ENCODE measurements around the gene HMGCS2. TPM values are rescaled to one million over a fixed set of nuclear protein-coding genes. Genes with fewer than 3 reads are reported as not detected.

The HMGCS2 gene
- total and polyA plus RNA-seq, 10 of the 15 experiments (the other 5 are each of a cell fraction or from before 2014, with no cell fraction given) = 0.49 TPM; not detected in 9

GRCh38 chr1:119703666-119704450 is 64.8 kb downstream of the HMGCS2 start:
- Histone ChIP-seq H3K27ac (ENCODE audit: control insufficient read depth, insufficient read depth) (no peak overlapping the region), H2AFZ (ENCODE audit: control insufficient read depth, low read depth, low read length) (no peak overlapping the region), H3K4me3 (no peak overlapping the region), H3K36me3 (ENCODE audit: control insufficient read depth in 2 of 2, insufficient read depth in 2 of 2, low read length in 1 of 2) (no peaks in the 10 kb centered on the region), H3K79me2 (ENCODE audit: control insufficient read depth, insufficient read depth, low read length) (no peaks in the 10 kb centered on the region), H3K9ac (ENCODE audit: control insufficient read depth, insufficient read depth, low read length) (no peak overlapping the region), H3K9me3 (replicated peaks; ENCODE audit: control insufficient read depth, insufficient read depth, low read length) (peaks cover 5% of the 10 kb centered on the region; the same call in 2 of the 3 replicates), H3K4me2 (ENCODE audit: control insufficient read depth, insufficient read depth) (no peak overlapping the region), H3K4me1 (ENCODE audit: control insufficient read depth, insufficient read depth, low read length) (no peaks in the 10 kb centered on the region), H4K20me1 (ENCODE audit: control insufficient read depth, insufficient read depth) (no peaks in the 10 kb centered on the region), H3K27me3 (replicated peaks in 1 of 2; ENCODE audit: control insufficient read depth in 2 of 2, insufficient read depth in 2 of 2, low read length in 1 of 2) (no peaks in the 10 kb centered on the region; a peak in 3 of 4 replicates)
- in situ Hi-C loops (cut with MboI) = no loop called here
- ChIA-PET POLR2A (no interaction called here), SMC1A (ENCODE audit: uncharacterized antibody, unreplicated experiment) (no interaction called here), RAD21 (ENCODE audit: unreplicated experiment) (no interaction called here), CTCF (no interaction called here)
- ATAC-seq = no peak
- intact Hi-C loops (cut with micrococcal nuclease; ENCODE audit: unreplicated experiment) = no loop called here
- FAIRE-seq = no peak
- no TSS peak for BruUV-seq (replicated peaks)
- DNase-seq (ENCODE audit: low read depth, low spot score) = no peak
- 22% methylated on average over 6 of the region's 6 CpGs for WGBS (ENCODE audit: insufficient coverage, insufficient replicate concordance, low lambda C conversion rate, missing lambda C conversion rate)
- TF ChIP-seq NR2C1 (IDR thresholded peaks at IDR 0.05) (no peak), CBFB (IDR thresholded peaks at IDR 0.05; ENCODE audit: low read depth) (no peak), HDAC2 (IDR thresholded peaks at IDR 0.05) (no peak), FOXK2 (IDR thresholded peaks at IDR 0.05) (no peak), ZBED1 (IDR thresholded peaks at IDR 0.05; ENCODE audit: borderline replicate concordance) (no peak), ZBTB40 (IDR thresholded peaks at IDR 0.05; ENCODE audit: borderline replicate concordance) (no peak), NFXL1 (IDR thresholded peaks at IDR 0.05; ENCODE audit: borderline replicate concordance) (no peak), YBX1 (IDR thresholded peaks at IDR 0.05) (no peak), CHD1 (IDR thresholded peaks at IDR 0.05; ENCODE audit: low read depth, low read length) (no peak), EGR1 (IDR thresholded peaks at IDR 0.05; ENCODE audit: borderline replicate concordance in 1 of 2, low read depth in 2 of 2, low read length in 2 of 2) (no peak), ZBTB4 (CRISPR knock-in tag; IDR thresholded peaks at IDR 0.05) (no peak), RCOR1 (conservative IDR thresholded peaks at IDR 0.05; ENCODE audit: low read depth, low read length) (no peak), ELK1 (IDR thresholded peaks at IDR 0.05; ENCODE audit: low read depth, low read length) (no peak), MEF2B (IDR thresholded peaks at IDR 0.05; ENCODE audit: partially characterized antibody, poor library complexity, severe bottlenecking) (no peak), LARP7 (IDR thresholded peaks at IDR 0.05) (no peak), NFIC (IDR thresholded peaks at IDR 0.05; ENCODE audit: low read depth, low read length) (no peak), BCL11A (IDR thresholded peaks at IDR 0.05; ENCODE audit: low read depth, low read length) (no peak), TCF7 (IDR thresholded peaks at IDR 0.05; ENCODE audit: borderline replicate concordance) (no peak)
